B cell (primary cell): ENCODE results near the gene NIPSNAP3A. TPM values are rescaled to one million over a fixed set of nuclear protein-coding genes. Genes with fewer than 3 reads are reported as not detected.

Experiments
- ATAC-seq: fragments of 200-7000 bp; cut with Tn5 transposase; one replicate; pipeline ENCODE4 v1.10.0; 2021; ENCODE audit warnings: low read depth, mild to moderate bottlenecking, moderate number of reproducible peaks, moderate library complexity
- CTCF ChIA-PET: fragments of 350-600 bp; sonication (Branson Sonifier 250); formaldehyde crosslinking; loops from one replicate; lab custom pipeline; 2021; ENCODE audit warnings: antibody characterized with exemption, inconsistent platforms; lab: Charles Lee
- POLR2A ChIA-PET: fragments of 350-600 bp; sonication (Branson Sonifier 250); formaldehyde crosslinking; loops from one replicate; lab custom pipeline; 2021; ENCODE audit warnings: antibody characterized with exemption; lab: Charles Lee
- DNase-seq: peaks from one replicate; pipeline ENCODE4 v3.0.0; 2013
- H2AFZ ChIP-seq: 2 replicates; pipeline ENCODE4 v1.6.1; 2012; ENCODE audit warnings: mild to moderate bottlenecking, low read depth, low read length; ENCODE audit not compliant: insufficient read depth, poor library complexity, severe bottlenecking
- H3K27ac ChIP-seq, 2 donors: 1 replicate in 1 of 2; 2 replicates in 1 of 2; pipeline ENCODE4 v1.5.1; 2012 to 2013; ENCODE audit warnings: low read length in 2 of 2, mild to moderate bottlenecking in 2 of 2, moderate library complexity in 1 of 2
- H3K27me3 ChIP-seq, 4 experiments: fragments of 200-600 bp in 1 of 4; sonication (generic) in 1 of 4; replicated peaks in 1 of 4; 1 replicate in 2 of 4; 2 replicates in 2 of 4; pipeline versions ENCODE4 v1.6.1 to v1.7.0; 2013 to 2016; ENCODE audit warnings: low read length in 3 of 4, mild to moderate bottlenecking in 2 of 4, mixed read lengths in 1 of 4, moderate library complexity in 1 of 4; ENCODE audit not compliant: insufficient read depth in 4 of 4, control insufficient read depth in 3 of 4; ENCODE audit errors: control extremely low read depth in 1 of 4
- H3K36me3 ChIP-seq, 2 experiments: replicated peaks in 1 of 2; 1 replicate in 1 of 2; 2 replicates in 1 of 2; pipeline versions ENCODE4 v1.6.1 to v1.7.1; 2013; ENCODE audit warnings: low read length in 1 of 2; ENCODE audit not compliant: insufficient read depth in 2 of 2, control insufficient read depth in 1 of 2; ENCODE audit errors: control extremely low read depth in 1 of 2, extremely low read depth in 1 of 2
- H3K4me1 ChIP-seq, 2 donors: fragments of 200-600 bp in 1 of 2; sonication (generic) in 1 of 2; 1 replicate in 1 of 2; 2 replicates in 1 of 2; pipeline versions ENCODE4 v1.5.1 to v1.6.1; 2013 to 2017; ENCODE audit warnings: low read length in 2 of 2; ENCODE audit not compliant: control insufficient read depth in 2 of 2, insufficient read depth in 2 of 2
- H3K4me2 ChIP-seq: replicated peaks from 2 replicates; pipeline ENCODE3; 2012; ENCODE audit warnings: mild to moderate bottlenecking, low read depth, low read length; ENCODE audit not compliant: poor library complexity, severe bottlenecking
- H3K4me3 ChIP-seq, 5 experiments: fragments of 200-600 bp in 1 of 5; sonication (generic) in 1 of 5; 1 replicate in 3 of 5; 2 replicates in 2 of 5; pipeline versions ENCODE4 v1.5.1 to v1.7.0; 2011 to 2016; ENCODE audit warnings: low read length in 4 of 5, mild to moderate bottlenecking in 4 of 5, low read depth in 2 of 5, control low read depth in 1 of 5, moderate library complexity in 1 of 5; ENCODE audit not compliant: insufficient read depth in 1 of 5; ENCODE audit errors: control extremely low read depth in 1 of 5, extremely low read depth in 1 of 5
- H3K79me2 ChIP-seq: fragments of 200-600 bp; sonication (generic); one replicate; pipeline ENCODE4 v1.6.0; 2016; ENCODE audit warnings: low read length; ENCODE audit not compliant: control insufficient read depth, insufficient read depth
- H3K9ac ChIP-seq: fragments of 200-600 bp; sonication (generic); 2 replicates; pipeline ENCODE4 v1.6.1; 2017; ENCODE audit warnings: mild to moderate bottlenecking, low read length, moderate library complexity
- H3K9me3 ChIP-seq, 3 donors: one replicate each; pipeline versions ENCODE4 v1.6.1 to v1.7.1; 2013; ENCODE audit warnings: low read length in 2 of 3; ENCODE audit not compliant: control insufficient read depth in 2 of 3, insufficient read depth in 1 of 3; ENCODE audit errors: control extremely low read depth in 1 of 3
- H4K20me1 ChIP-seq: 2 replicates; pipeline ENCODE4 v1.6.0; 2012; ENCODE audit warnings: mild to moderate bottlenecking, low read length; ENCODE audit not compliant: insufficient read depth, control insufficient read depth, poor library complexity, severe bottlenecking
- H3K27ac Mint-ChIP-seq: one replicate; pipeline ENCODE4 v1.8.0; 2021; ENCODE audit warnings: mixed read lengths
- H3K27me3 Mint-ChIP-seq: one replicate; pipeline ENCODE4 v1.8.0; 2021; ENCODE audit warnings: mixed read lengths
- H3K4me1 Mint-ChIP-seq: one replicate; pipeline ENCODE4 v1.8.0; 2021; ENCODE audit warnings: mixed read lengths
- H3K4me3 Mint-ChIP-seq: one replicate; pipeline ENCODE4 v1.8.0; 2021; ENCODE audit warnings: mixed read lengths
- H3K9me3 Mint-ChIP-seq: one replicate; pipeline ENCODE4 v1.8.0; 2022; ENCODE audit warnings: mixed read lengths; ENCODE audit not compliant: insufficient read depth
- EZH2 ChIP-seq: IDR thresholded peaks from 2 replicates; pipeline ENCODE4 v1.6.1; 2012; ENCODE audit warnings: borderline replicate concordance, low read depth, mild to moderate bottlenecking, moderate library complexity, low read length; ENCODE audit not compliant: insufficient read depth, poor library complexity, severe bottlenecking
- WGBS: methylation state at CpG from one replicate; pipeline ENCODE4 v1.1.5; 2013; ENCODE audit warnings: missing lambda C conversion rate; ENCODE audit not compliant: insufficient coverage; 5-methylcytosine and 5-hydroxymethylcytosine counted together
- intact Hi-C: fragments of 100-400 bp; cut with micrococcal nuclease; formaldehyde crosslinking; loops from one replicate; pipeline ENCODE4 v1.10.0; 2022
- polyA plus RNA-seq: library from polyadenylated mRNA; depleted of rRNA; stranded (reverse); fragments of >200 nt; gene quantifications from 2 replicates; pipeline ENCODE4 v1.2.3, GENCODE V29; 2012
- total RNA-seq, 2 donors: library from RNA; stranded (reverse); fragments of 120-200 nt in 1 of 2; gene quantifications; 1 replicate in 1 of 2; 2 replicates in 1 of 2; pipeline versions ENCODE4 v1.2.3 to v1.2.4, GENCODE V29; 2013 to 2022
- TF ChIP-seq, protein P1 (sequence below): fragments of 200-600 bp; IDR thresholded peaks from one replicate; pipeline ENCODE4 v1.8.0; 2022; ENCODE audit warnings: antibody characterized with exemption, mild to moderate bottlenecking

NIPSNAP3A gene
- total and polyA plus RNA-seq, 2 donors (not counting 1 experiment from before 2014, with no cell fraction given) = 9.4 to 23.6 TPM

DNA sequence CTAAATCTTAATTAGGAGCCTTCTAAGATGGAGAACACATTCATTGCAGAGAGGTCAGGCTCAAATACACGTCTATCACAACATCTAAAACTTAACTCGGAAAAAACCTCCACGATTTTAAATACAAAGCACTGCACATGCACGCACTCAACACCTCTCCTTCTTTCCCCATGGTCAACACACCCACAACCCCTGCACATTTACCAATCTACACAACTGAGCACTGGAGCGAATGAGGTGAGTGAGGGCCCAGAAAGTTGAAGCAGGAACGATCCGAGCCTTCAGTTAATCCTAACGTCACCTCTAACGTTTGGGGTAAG, 278 bp upstream of the NIPSNAP3A start:
- H3K9me3 ChIP-seq = no peaks in the 10 kb centered on the region
- WGBS = 1% methylated on average over 9 of the region's 9 CpGs
- H3K4me2 ChIP-seq = peak overlapping the region; percentile 85
- TF ChIP-seq, protein P1, sequence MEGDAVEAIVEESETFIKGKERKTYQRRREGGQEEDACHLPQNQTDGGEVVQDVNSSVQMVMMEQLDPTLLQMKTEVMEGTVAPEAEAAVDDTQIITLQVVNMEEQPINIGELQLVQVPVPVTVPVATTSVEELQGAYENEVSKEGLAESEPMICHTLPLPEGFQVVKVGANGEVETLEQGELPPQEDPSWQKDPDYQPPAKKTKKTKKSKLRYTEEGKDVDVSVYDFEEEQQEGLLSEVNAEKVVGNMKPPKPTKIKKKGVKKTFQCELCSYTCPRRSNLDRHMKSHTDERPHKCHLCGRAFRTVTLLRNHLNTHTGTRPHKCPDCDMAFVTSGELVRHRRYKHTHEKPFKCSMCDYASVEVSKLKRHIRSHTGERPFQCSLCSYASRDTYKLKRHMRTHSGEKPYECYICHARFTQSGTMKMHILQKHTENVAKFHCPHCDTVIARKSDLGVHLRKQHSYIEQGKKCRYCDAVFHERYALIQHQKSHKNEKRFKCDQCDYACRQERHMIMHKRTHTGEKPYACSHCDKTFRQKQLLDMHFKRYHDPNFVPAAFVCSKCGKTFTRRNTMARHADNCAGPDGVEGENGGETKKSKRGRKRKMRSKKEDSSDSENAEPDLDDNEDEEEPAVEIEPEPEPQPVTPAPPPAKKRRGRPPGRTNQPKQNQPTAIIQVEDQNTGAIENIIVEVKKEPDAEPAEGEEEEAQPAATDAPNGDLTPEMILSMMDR = no peak
- TF ChIP-seq EZH2 = no peak
- CTCF ChIA-PET = interaction anchor here (1.4 to 2.0 kb wide), 5 partner anchors 16 to 669 kb away, joined by 3 to 10 read pairs (median 3); partner anchors contain the start of gene NIPSNAP3B
- intact Hi-C loops = loop anchor here (1.0 to 10.0 kb wide), 9 partner anchors 28 to 962 kb away; partner anchors contain the start of genes ABCA1, FKTN, FSD1L and SLC44A1
- ATAC-seq = no peak
- H3K4me1 ChIP-seq = peaks cover 11 to 15% of the 10 kb centered on the region in 2 donors
- no peaks in the 10 kb centered on the region for H3K9me3 Mint-ChIP-seq
- H4K20me1 ChIP-seq = no peaks in the 10 kb centered on the region
- peaks cover 20% of the 10 kb centered on the region for H3K79me2 ChIP-seq
- peak overlapping the region; percentile 95 for H3K4me3 Mint-ChIP-seq
- no peaks in the 10 kb centered on the region for H3K27me3 Mint-ChIP-seq
- peak overlapping the region; percentile 96 for H2AFZ ChIP-seq
- no peak for DNase-seq
- peak overlapping the region; percentile 96 for H3K27ac Mint-ChIP-seq
- POLR2A ChIA-PET = interaction anchor here (1.1 to 2.3 kb wide), 6 partner anchors 16 to 653 kb away, joined by 3 to 13 read pairs (median 6); partner anchors contain the start of genes NIPSNAP3B, SLC44A1 and SMC2
- no peaks in the 10 kb centered on the region for H3K27me3 ChIP-seq
- peaks cover 30% of the 10 kb centered on the region for H3K4me1 Mint-ChIP-seq
- peak overlapping the region; percentile 84 for H3K9ac ChIP-seq
- peak overlapping the region; percentile 76 to 91 (median 84) for H3K4me3 ChIP-seq
- H3K36me3 ChIP-seq = peaks cover 0 to 6% of the 10 kb centered on the region in 2 experiments
- peak overlapping the region; percentile 88 to 90 for H3K27ac ChIP-seq

- Histone ChIP-seq H2AFZ (peak overlapping the region; percentile 96), H3K27me3 (no peaks in the 10 kb centered on the region), H3K9ac (peak overlapping the region; percentile 84), H3K4me1 (peaks cover 11 to 15% of the 10 kb centered on the region in 2 donors), H3K79me2 (peaks cover 20% of the 10 kb centered on the region), H3K36me3 (peaks cover under 1 to 13% of the 10 kb centered on the region in 2 experiments), H3K4me2 (peak overlapping the region; percentile 85), H3K27ac (peak overlapping the region; percentile 88 to 90), H3K9me3 (no peaks in the 10 kb centered on the region), H4K20me1 (no peaks in the 10 kb centered on the region), H3K4me3 (peak overlapping the region; percentile 76 to 91 (median 84))
- no peaks in the 10 kb centered on the region for H3K9me3 Mint-ChIP-seq
- 0% methylated on average over 12 of the region's 19 CpGs for whole genome bisulfite sequencing
- peaks cover 28% of the 10 kb centered on the region for H3K4me1 Mint-ChIP-seq
- H3K27me3 Mint-ChIP-seq = no peaks in the 10 kb centered on the region
- ATAC-seq (no peak), DNase-seq (no peak)
- intact Hi-C loops = loop anchor here (1.0 to 10.0 kb wide), 6 partner anchors 16 to 964 kb away; partner anchors contain the start of genes FKTN, FSD1L, NIPSNAP3B and SLC44A1
- ChIA-PET POLR2A (interaction anchor here (1.2 to 2.3 kb wide), 6 partner anchors 15 to 654 kb away, joined by 3 to 13 read pairs (median 6); partner anchors contain the start of genes NIPSNAP3B, SLC44A1 and SMC2), CTCF (interaction anchor here (1.1 to 2.0 kb wide), 9 partner anchors 13 to 178 kb away, joined by 3 to 10 read pairs (median 3); partner anchors contain the start of gene NIPSNAP3B)
- peak overlapping the region; percentile 95 for H3K4me3 Mint-ChIP-seq
- peak overlapping the region; percentile 96 for H3K27ac Mint-ChIP-seq
- TF ChIP-seq EZH2 = no peak
- TF ChIP-seq, protein P1 = no peak
These were observed 1.0 kb downstream of the NIPSNAP3A start for GRCh38 chr9:104748359-104749031.
